Type B pancreatic cell (in vitro differentiated cells): ENCODE data around the gene FAM171A1. TPM values are rescaled to one million over a fixed set of nuclear protein-coding genes. Genes with fewer than 3 reads are reported as not detected.

Experiments used
- DNase-seq: peaks from one replicate; pipeline ENCODE4 v3.0.0; 2021; ENCODE audit warnings: mixed read lengths; ENCODE audit not compliant: unreplicated experiment; ENCODE audit errors: extremely low spot score
- H3K27ac Mint-ChIP-seq: 2 replicates; pipeline ENCODE4 v1.8.0; 2021; ENCODE audit warnings: mild to moderate bottlenecking, mixed read lengths
- H3K27me3 Mint-ChIP-seq: 2 replicates; pipeline ENCODE4 v1.8.0; 2021; ENCODE audit warnings: mixed read lengths
- H3K36me3 Mint-ChIP-seq: 2 replicates; pipeline ENCODE4 v1.8.0; 2021; ENCODE audit warnings: mixed read lengths
- H3K4me1 Mint-ChIP-seq: one replicate; pipeline ENCODE4 v1.8.0; 2021; ENCODE audit warnings: mixed read lengths; ENCODE audit not compliant: unreplicated experiment
- H3K4me3 Mint-ChIP-seq: 2 replicates; pipeline ENCODE4 v1.8.0; 2021; ENCODE audit warnings: mild to moderate bottlenecking, mixed read lengths
- H3K9me3 Mint-ChIP-seq: 2 replicates; pipeline ENCODE4 v1.8.0; 2021; ENCODE audit warnings: mixed read lengths
- total RNA-seq: library from RNA; stranded (reverse); gene quantifications from 2 replicates; pipeline ENCODE4 v1.2.1, GENCODE V29; 2021; ENCODE audit warnings: low replicate concordance
- TF ChIP-seq, protein P1 (sequence below): fragments of 200-600 bp; sonication (generic); conservative IDR thresholded peaks from 2 replicates; pipeline ENCODE4 v1.5.0; 2021; ENCODE audit warnings: antibody characterized with exemption, mild to moderate bottlenecking

FAM171A1 gene
- total RNA-seq, 1 donor from 2014 or later = 49.3 TPM

DNA sequence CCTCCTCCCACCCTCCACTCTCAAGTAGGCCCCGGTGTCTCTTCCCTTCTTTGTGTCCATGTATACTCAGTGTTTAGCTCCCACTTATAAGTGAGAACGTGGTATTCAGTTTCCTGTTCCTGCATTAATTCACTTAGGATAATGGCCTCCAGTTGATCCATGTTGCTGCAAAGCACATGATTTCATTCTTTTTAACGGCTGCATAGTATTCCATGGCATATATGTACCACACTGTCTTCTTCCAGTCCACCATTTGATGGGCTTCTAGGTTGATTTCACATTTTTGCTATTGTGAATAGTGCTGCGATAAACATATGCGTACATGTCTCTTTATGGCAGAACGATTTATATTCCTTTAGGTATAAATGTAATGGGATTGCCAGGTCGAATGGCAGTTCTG lies 51.0 kb downstream of the FAM171A1 start:
- Mint-ChIP-seq H3K4me1 (peaks cover 20% of the 10 kb centered on the region), H3K4me3 (no peak overlapping the region), H3K27ac (no peak overlapping the region), H3K27me3 (no peaks in the 10 kb centered on the region), H3K36me3 (peaks cover 20% of the 10 kb centered on the region), H3K9me3 (peaks cover 5% of the 10 kb centered on the region)
- no peak for DNase-seq
- TF ChIP-seq, protein P1, sequence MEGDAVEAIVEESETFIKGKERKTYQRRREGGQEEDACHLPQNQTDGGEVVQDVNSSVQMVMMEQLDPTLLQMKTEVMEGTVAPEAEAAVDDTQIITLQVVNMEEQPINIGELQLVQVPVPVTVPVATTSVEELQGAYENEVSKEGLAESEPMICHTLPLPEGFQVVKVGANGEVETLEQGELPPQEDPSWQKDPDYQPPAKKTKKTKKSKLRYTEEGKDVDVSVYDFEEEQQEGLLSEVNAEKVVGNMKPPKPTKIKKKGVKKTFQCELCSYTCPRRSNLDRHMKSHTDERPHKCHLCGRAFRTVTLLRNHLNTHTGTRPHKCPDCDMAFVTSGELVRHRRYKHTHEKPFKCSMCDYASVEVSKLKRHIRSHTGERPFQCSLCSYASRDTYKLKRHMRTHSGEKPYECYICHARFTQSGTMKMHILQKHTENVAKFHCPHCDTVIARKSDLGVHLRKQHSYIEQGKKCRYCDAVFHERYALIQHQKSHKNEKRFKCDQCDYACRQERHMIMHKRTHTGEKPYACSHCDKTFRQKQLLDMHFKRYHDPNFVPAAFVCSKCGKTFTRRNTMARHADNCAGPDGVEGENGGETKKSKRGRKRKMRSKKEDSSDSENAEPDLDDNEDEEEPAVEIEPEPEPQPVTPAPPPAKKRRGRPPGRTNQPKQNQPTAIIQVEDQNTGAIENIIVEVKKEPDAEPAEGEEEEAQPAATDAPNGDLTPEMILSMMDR = no peak

DNA sequence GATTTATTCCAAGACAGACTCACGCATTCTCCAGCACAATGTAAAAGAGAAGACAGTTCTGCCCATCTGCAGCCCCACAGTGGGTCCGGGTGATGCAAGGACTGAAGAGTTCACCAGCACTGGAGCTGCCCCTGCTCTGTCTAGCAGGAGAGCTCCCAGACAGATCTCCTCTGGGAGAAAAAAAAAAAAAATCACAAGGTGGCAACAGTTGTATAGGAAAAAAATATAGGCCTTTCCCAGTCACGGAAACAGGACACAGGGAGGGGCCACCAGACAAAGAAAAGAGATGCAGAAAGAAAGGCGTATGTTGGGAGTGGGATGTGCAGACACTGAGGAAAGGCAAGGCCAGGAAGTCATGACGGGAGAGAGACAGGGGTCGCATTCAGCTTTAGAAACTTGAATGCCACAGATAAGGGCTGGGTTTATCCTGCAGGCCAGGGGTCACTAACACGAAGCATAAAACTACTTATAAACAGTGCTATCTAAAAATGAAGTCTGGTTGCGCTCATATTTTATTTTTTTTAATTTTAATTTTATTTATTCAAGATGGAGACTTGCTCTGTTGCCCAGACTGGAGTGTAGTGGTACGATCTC lies 54.1 kb downstream of the FAM171A1 start:
- H3K27ac Mint-ChIP-seq = peak overlapping the region; percentile 18
- H3K4me1 Mint-ChIP-seq = peaks cover 23% of the 10 kb centered on the region
- peaks cover 5% of the 10 kb centered on the region for H3K9me3 Mint-ChIP-seq
- H3K36me3 Mint-ChIP-seq = peaks cover 20% of the 10 kb centered on the region
- H3K4me3 Mint-ChIP-seq = no peak overlapping the region
- H3K27me3 Mint-ChIP-seq = no peaks in the 10 kb centered on the region
- TF ChIP-seq, protein P1 = no peak
- no peak for DNase-seq

DNA sequence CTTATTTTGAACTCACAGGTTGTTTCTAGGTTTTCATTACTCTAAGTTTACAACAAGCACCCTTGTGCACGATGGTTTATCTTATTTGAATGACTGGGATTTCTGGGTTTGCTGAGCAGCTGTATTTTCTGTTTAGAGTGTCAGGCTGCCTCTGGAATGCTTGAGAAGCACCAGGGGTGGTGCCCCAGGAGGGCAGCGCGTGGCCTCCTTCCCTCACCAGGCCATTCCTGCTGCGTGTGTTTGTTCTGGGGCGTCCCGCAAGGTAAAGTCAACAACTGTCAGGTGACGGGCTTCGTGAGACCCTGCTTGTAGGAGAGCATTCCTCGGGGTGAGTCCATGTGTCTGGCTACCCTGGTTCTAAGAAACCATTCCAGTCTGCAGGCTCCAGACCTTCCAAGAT lies 54.9 kb downstream of the FAM171A1 start:
- Mint-ChIP-seq H3K4me3 (no peak overlapping the region), H3K27ac (no peak overlapping the region), H3K9me3 (peaks cover 5% of the 10 kb centered on the region), H3K36me3 (peaks cover 20% of the 10 kb centered on the region), H3K27me3 (no peaks in the 10 kb centered on the region), H3K4me1 (peaks cover 31% of the 10 kb centered on the region)
- TF ChIP-seq, protein P1 = no peak
- DNase-seq = no peak

DNA sequence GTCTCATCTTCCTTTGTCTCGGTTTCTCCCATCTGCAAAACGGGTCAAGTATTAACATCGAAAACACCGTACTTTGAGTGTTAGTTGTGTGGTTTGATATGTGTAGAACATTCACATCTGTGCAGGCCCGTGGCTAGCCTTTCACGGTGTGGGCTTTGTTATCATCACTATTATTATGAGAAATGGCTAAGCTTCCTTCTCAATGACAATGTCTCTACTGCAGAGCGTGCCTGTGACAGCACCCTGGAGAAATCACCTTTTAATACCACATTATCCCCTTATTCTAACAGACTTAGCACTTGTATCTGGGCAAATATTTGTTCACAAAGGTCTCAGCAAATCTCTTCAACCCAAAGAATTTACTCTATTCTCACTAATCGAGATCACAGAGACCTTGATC lies 55.8 kb downstream of the FAM171A1 start:
- no peak for DNase-seq
- no peaks in the 10 kb centered on the region for H3K27me3 Mint-ChIP-seq
- TF ChIP-seq, protein P1 = no peak
- no peak overlapping the region for H3K4me3 Mint-ChIP-seq
- no peak overlapping the region for H3K27ac Mint-ChIP-seq
- peaks cover 5% of the 10 kb centered on the region for H3K9me3 Mint-ChIP-seq
- peaks cover 13% of the 10 kb centered on the region for H3K36me3 Mint-ChIP-seq
- peaks cover 30% of the 10 kb centered on the region for H3K4me1 Mint-ChIP-seq

DNA sequence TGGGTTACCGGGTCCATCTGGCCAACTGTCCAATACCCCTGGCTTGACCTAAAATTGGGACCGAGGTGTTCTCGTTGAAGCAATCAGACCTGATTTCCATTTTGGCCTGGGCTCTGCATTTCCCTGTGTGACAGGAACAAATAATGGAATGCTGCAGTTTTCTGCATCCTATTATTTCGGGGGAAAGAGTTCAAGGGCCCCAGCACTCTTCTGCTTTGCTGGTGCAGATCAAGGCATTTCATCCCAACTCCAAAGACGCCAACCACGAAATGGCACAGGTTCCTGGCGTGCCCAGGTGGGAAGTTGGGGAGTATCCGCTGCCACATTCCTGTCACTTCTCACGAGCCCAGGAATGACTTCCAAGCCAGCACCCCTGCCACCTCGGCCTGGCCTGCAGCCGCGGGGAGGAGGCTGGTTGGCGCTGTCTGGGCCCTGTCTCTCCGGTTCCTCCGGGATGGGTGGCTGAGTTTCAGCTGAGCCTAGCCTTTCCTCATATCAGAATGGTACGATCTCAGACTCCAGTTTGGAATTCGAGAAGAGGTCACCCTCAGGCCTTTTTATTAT lies 56.5 kb downstream of the FAM171A1 start:
- H3K27ac Mint-ChIP-seq = no peak overlapping the region

More for the DNA sequence above, 56.5 kb downstream of the FAM171A1 start:
- Mint-ChIP-seq H3K9me3 (peaks cover 5% of the 10 kb centered on the region), H3K4me1 (peaks cover 30% of the 10 kb centered on the region), H3K4me3 (no peak overlapping the region), H3K27me3 (no peaks in the 10 kb centered on the region), H3K36me3 (peaks cover 9% of the 10 kb centered on the region)
- TF ChIP-seq, protein P1 = no peak
- no peak for DNase-seq
